OCI-LY3 (cell line): Measurements from ENCODE around the gene PAK5.

Experiments
- H2AFZ ChIP-seq: fragments of 200-600, 300-600 bp; shearing (Covaris generic); 2 replicates; pipeline ENCODE4 v1.6.0; 2014; ENCODE audit warnings: antibody characterized with exemption, low read depth, low read length
- H3K27ac ChIP-seq: fragments of 200-600, 300-600 bp; sonication (generic); 2 replicates; pipeline ENCODE4 v1.5.1; 2014; ENCODE audit warnings: mild to moderate bottlenecking, low read length, moderate library complexity, mixed read lengths
- H3K27me3 ChIP-seq: fragments of 200-600, 300-600 bp; sonication (generic); 2 replicates; pipeline ENCODE4 v1.6.1; 2014; ENCODE audit warnings: low read depth, low read length, mixed read lengths
- H3K36me3 ChIP-seq: fragments of 200-600, 300-600 bp; sonication (generic); replicated peaks from 2 replicates; pipeline ENCODE3; 2014; ENCODE audit warnings: low read depth, low read length, mixed read lengths
- H3K4me1 ChIP-seq: fragments of 300-600, 200-600 bp; sonication (generic); 2 replicates; pipeline ENCODE4 v1.6.1; 2014; ENCODE audit warnings: low read length, mixed read lengths
- H3K4me2 ChIP-seq: fragments of 200-600, 300-600 bp; sonication (generic); 2 replicates; pipeline ENCODE4 v1.6.1; 2014; ENCODE audit warnings: low read length, mixed read lengths
- H3K4me3 ChIP-seq: fragments of 300-600, 200-600 bp; sonication (generic); 2 replicates; pipeline ENCODE4 v1.5.1; 2014; ENCODE audit warnings: antibody characterized with exemption, mild to moderate bottlenecking, low read length, moderate library complexity
- H3K79me2 ChIP-seq: fragments of 300-600, 200-600 bp; shearing (Covaris generic); 2 replicates; pipeline ENCODE4 v1.6.1; 2014; ENCODE audit warnings: mild to moderate bottlenecking, low read length, mixed read lengths
- H3K9ac ChIP-seq: fragments of 300-600, 200-600 bp; shearing (Covaris generic); 2 replicates; pipeline ENCODE4 v1.6.0; 2014; ENCODE audit warnings: mild to moderate bottlenecking, low read length, moderate library complexity
- H3K9me3 ChIP-seq: fragments of 200-600, 300-600 bp; shearing (Covaris generic); 2 replicates; pipeline ENCODE4 v1.6.1; 2014; ENCODE audit warnings: low read length, mixed read lengths; ENCODE audit not compliant: insufficient read depth
- H4K20me1 ChIP-seq: fragments of 200-600, 300-600 bp; sonication (generic); 2 replicates; pipeline ENCODE4 v1.6.1; 2016; ENCODE audit warnings: low read length, mixed read lengths; ENCODE audit not compliant: insufficient read depth
- EZH2phosphoT487 ChIP-seq: fragments of 200-600 bp; shearing (Covaris generic); IDR thresholded peaks from 2 replicates; pipeline ENCODE4 v1.6.1; 2018; ENCODE audit warnings: antibody characterized with exemption, mixed run types, low read depth
- TF ChIP-seq, protein P1 (sequence below): fragments of 200-600, 300-600 bp; sonication (generic); IDR thresholded peaks from 2 replicates; pipeline ENCODE4 v1.5.1; 2014; ENCODE audit warnings: antibody characterized with exemption, low read length, low read depth

Gene PAK5

DNA sequence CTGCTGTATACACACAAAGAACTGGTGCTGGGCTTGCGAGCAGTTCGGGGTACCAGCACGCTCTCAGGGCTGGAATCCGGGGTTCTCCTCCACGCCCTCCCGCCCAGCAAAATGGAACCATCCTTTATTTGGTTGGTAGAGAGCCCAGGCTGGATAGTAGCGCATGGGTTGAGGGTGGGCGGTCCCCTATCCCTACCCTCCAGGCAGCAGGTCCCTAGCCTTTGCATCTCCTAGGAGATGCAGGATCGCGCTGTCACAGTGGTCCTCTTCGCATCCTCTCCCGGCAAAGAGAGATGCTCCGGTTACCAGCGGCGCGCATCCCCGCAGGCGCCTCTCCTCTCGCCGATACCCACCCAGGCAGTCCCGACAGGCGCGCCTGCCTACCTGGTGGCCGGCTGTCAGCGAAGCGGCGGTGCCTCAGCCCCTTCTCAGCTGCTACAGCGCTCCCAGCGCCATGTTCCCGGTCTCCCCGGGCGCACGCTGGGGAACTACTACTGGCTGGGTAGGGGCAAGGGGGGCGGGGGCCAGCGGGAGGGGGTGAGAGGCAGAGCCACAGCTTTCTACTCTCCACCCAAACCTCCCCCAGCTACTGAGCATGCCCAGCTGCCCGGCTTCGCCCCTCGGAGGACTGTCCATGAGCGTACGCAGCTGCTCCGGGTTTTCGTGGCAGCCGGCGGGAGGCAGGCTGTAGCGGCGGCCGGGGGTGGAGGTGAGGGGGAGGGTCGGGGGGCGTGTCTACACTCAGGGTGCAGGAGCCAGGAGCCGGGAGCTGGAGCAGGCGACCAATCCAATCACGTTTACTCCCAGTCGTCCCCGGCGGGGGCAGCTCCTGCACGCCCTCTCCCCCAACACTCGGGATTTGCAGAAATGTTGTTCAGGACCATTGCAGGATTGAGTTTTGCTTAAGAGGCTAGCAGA lies at the start of gene PAK5:
Gene PAK5 (minus strand): TSS at position 699 of the 918 bp plus-strand sequence. CDS start 194,748 bp downstream, outside the sequence.
- Histone ChIP-seq H4K20me1 (no peaks in the 10 kb centered on the region), H3K79me2 (no peaks in the 10 kb centered on the region), H3K4me3 (no peak within 1 kb of the TSS), H3K27me3 (no peaks in the 10 kb centered on the region), H3K27ac (no peak within 1 kb of the TSS), H3K4me2 (no peak within 1 kb of the TSS), H2AFZ (no peak within 1 kb of the TSS), H3K9ac (no peak within 1 kb of the TSS), H3K4me1 (no peaks in the 10 kb centered on the region), H3K36me3 (no peaks in the 10 kb centered on the region), H3K9me3 (no peaks in the 10 kb centered on the region)
- TF ChIP-seq EZH2phosphoT487 = no peak
- TF ChIP-seq, protein P1, sequence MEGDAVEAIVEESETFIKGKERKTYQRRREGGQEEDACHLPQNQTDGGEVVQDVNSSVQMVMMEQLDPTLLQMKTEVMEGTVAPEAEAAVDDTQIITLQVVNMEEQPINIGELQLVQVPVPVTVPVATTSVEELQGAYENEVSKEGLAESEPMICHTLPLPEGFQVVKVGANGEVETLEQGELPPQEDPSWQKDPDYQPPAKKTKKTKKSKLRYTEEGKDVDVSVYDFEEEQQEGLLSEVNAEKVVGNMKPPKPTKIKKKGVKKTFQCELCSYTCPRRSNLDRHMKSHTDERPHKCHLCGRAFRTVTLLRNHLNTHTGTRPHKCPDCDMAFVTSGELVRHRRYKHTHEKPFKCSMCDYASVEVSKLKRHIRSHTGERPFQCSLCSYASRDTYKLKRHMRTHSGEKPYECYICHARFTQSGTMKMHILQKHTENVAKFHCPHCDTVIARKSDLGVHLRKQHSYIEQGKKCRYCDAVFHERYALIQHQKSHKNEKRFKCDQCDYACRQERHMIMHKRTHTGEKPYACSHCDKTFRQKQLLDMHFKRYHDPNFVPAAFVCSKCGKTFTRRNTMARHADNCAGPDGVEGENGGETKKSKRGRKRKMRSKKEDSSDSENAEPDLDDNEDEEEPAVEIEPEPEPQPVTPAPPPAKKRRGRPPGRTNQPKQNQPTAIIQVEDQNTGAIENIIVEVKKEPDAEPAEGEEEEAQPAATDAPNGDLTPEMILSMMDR = no peak

DNA sequence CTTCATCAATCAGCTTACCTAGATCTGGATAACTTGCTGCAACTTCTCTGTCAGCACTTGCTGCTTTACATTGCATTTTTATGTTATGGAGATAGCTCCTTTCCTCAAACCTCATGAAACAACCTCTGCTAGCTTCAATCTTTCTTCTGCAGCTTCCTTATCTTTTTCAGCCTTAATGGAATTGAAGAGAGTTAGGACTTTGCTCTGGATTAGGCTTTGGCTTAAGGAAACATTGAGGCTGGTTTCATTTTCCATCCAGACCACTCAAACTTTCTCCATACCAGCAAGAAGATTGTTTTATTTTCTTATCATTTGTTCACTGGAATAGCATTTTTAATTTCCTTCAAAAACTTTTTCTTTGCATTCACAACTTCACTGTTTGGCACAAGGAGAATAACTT lies 48.8 kb upstream of the PAK5 start:
- Histone ChIP-seq H3K27me3 (no peaks in the 10 kb centered on the region), H3K9me3 (no peaks in the 10 kb centered on the region), H3K9ac (no peak overlapping the region), H3K79me2 (no peaks in the 10 kb centered on the region), H2AFZ (no peak overlapping the region), H3K4me3 (no peak overlapping the region), H3K27ac (no peak overlapping the region), H3K4me2 (no peak overlapping the region), H4K20me1 (no peaks in the 10 kb centered on the region), H3K36me3 (no peaks in the 10 kb centered on the region), H3K4me1 (no peaks in the 10 kb centered on the region)
- TF ChIP-seq, protein P1 = no peak
- TF ChIP-seq EZH2phosphoT487 = no peak

DNA sequence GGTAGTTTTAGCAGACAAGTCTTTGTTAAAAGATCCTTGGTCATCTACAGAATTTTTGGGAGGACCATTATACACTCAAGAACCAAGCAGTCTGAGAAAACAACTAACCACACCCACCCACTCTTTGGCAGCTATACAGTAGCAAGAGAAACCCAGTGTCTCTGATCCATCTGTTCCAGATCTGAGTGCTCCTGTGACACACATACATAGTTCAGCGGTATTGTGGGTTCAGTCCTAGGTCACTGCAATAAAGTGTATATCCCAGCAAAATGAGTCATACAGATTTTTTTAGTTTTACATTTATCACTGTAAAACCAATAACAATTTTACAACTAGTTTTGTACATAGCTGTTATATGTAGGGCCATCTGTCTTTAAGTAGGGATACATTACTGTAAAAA lies 47.4 kb upstream of the PAK5 start:
- H3K4me3 ChIP-seq = no peak overlapping the region
- H3K79me2 ChIP-seq = no peaks in the 10 kb centered on the region
- H3K27ac ChIP-seq = no peak overlapping the region
- H3K4me1 ChIP-seq = no peaks in the 10 kb centered on the region
- no peak overlapping the region for H3K9ac ChIP-seq
- H2AFZ ChIP-seq = no peak overlapping the region
- H3K4me2 ChIP-seq = no peak overlapping the region
- no peaks in the 10 kb centered on the region for H3K36me3 ChIP-seq
- no peaks in the 10 kb centered on the region for H3K27me3 ChIP-seq
- H4K20me1 ChIP-seq = no peaks in the 10 kb centered on the region
- TF ChIP-seq EZH2phosphoT487 = no peak
- TF ChIP-seq, protein P1 = no peak
- H3K9me3 ChIP-seq = no peaks in the 10 kb centered on the region

DNA sequence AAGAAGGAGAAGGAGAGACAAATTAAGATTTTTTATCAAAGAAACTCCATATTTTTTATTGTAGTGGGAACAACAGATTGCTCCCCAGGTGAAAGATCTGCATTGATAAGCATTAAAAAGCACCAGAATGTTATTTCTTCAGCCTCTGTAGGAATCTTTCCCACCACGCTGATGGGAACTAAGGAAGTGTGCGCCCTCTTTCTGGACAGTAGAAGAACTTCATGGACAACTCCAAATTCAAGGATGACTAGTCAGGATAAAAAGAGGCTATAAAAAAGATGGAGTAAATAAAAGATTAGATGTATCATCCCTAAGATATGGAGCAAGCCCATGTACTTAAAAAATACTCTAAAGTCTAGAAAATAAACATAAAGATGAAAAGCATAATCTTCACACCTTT lies 45.8 kb upstream of the PAK5 start:
- Histone ChIP-seq H3K9me3 (no peaks in the 10 kb centered on the region), H3K27ac (no peak overlapping the region), H3K79me2 (no peaks in the 10 kb centered on the region), H4K20me1 (no peaks in the 10 kb centered on the region), H3K9ac (no peak overlapping the region), H3K36me3 (no peaks in the 10 kb centered on the region), H3K4me3 (no peak overlapping the region), H3K4me2 (no peak overlapping the region), H2AFZ (no peak overlapping the region), H3K27me3 (0 out of 2 replicates have a peak, but pooled peaks cover 4% of the 10 kb centered on the region), H3K4me1 (no peaks in the 10 kb centered on the region)
- TF ChIP-seq, protein P1 = no peak
- no peak for TF ChIP-seq EZH2phosphoT487
